IPS-15b (cell line): ENCODE measurements around the gene MS4A3.
"Not testable (repeated sequence)": the region's sequence is repeated elsewhere in the genome, so short reads cannot be mapped to it uniquely, and the experiment has no call there.

ENCODE experiments used
- H3K27me3 ChIP-seq: one replicate; pipeline ENCODE4 v1.6.1; 2013; ENCODE audit warnings: low read length; ENCODE audit not compliant: control insufficient read depth, insufficient read depth
- H3K36me3 ChIP-seq: one replicate; pipeline ENCODE4 v1.6.1; 2013; ENCODE audit warnings: low read length; ENCODE audit not compliant: control insufficient read depth, insufficient read depth
- H3K4me1 ChIP-seq: one replicate; pipeline ENCODE4 v1.6.1; 2013; ENCODE audit warnings: mild to moderate bottlenecking, low read length; ENCODE audit not compliant: control insufficient read depth, insufficient read depth
- H3K4me3 ChIP-seq: one replicate; pipeline ENCODE4 v1.5.1; 2013; ENCODE audit warnings: low read depth, low read length
- H3K9ac ChIP-seq: one replicate; pipeline ENCODE4 v1.6.1; 2013; ENCODE audit warnings: low read depth, mild to moderate bottlenecking, low read length
- H3K9me3 ChIP-seq: one replicate; pipeline ENCODE4 v1.6.1; 2013; ENCODE audit warnings: mild to moderate bottlenecking, low read length; ENCODE audit not compliant: control insufficient read depth, insufficient read depth

Gene MS4A3, protein sequence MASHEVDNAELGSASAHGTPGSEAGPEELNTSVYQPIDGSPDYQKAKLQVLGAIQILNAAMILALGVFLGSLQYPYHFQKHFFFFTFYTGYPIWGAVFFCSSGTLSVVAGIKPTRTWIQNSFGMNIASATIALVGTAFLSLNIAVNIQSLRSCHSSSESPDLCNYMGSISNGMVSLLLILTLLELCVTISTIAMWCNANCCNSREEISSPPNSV

GRCh38 chr11:60056349-60056969 lies at the start of gene MS4A3:
MS4A3 (plus strand) TSS chr11:60056665; CDS start chr11:60061161, 4,496 bp downstream.
- H3K27me3 ChIP-seq = no peaks in the 10 kb centered on the region
- no peaks in the 10 kb centered on the region for H3K36me3 ChIP-seq
- no peaks in the 10 kb centered on the region for H3K9me3 ChIP-seq
- no peaks in the 10 kb centered on the region for H3K4me1 ChIP-seq
- H3K9ac ChIP-seq = no peak within 1 kb of the TSS
- no peak within 1 kb of the TSS for H3K4me3 ChIP-seq

DNA sequence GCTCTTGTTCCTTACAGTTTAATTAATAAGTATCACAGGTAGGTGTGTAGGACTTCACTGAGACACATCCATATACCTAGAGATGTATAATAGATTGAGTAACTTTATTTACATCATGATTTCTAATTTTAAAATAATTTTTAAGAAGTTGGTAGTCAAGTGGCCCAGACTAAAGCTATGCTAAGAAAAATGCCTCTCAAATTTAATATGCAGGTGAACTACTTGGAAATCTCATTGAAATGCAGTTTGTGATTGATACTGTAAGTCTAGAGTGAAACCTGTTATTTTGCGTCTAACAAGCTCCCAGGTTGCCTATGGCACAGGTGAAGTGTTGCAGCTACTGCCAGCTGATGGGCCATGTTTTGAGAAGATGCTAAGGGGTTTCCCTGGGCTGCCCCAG lies 39.6 kb upstream of the MS4A3 start, which contains the start of gene OOSP4B:
OOSP4B (plus strand) TSS at position 301 of the 400 bp plus-strand sequence.
- Histone ChIP-seq H3K9me3 (no peaks in the 10 kb centered on the region), H3K4me1 (peaks cover 11% of the 10 kb centered on the region), H3K9ac (no peak within 1 kb of the TSS), H3K27me3 (no peaks in the 10 kb centered on the region), H3K4me3 (no peak within 1 kb of the TSS), H3K36me3 (no peaks in the 10 kb centered on the region)

DNA sequence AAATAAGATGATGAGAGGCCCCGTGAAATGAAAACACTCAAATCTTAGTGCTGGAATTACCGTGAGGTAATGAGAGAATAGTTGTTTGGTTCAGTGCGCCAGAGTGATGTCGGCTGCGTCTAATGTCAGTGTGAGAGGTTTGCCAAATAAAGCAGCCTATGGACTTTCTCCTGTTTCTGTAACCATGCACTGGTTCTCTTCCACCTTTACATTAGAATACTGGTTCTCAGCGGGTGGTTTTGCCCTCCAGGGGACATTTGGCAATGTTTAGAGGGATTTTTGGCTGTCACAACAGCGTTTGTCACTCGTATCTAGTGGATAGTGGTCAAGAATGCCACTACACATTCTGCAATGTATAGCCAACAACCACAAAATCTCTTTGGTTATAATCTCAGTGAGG lies 38.4 kb upstream of the MS4A3 start:
- Histone ChIP-seq H3K9ac (no peak overlapping the region), H3K27me3 (no peaks in the 10 kb centered on the region), H3K9me3 (no peaks in the 10 kb centered on the region), H3K36me3 (no peaks in the 10 kb centered on the region), H3K4me1 (peaks cover 11% of the 10 kb centered on the region), H3K4me3 (no peak overlapping the region)

- not testable (repeated sequence) for H3K9ac ChIP-seq, H3K4me3 ChIP-seq
These were observed 36.1 kb upstream of the MS4A3 start for GRCh38 chr11:60020376-60020775.

GRCh38 chr11:60029015-60029632 lies 27.3 kb upstream of the MS4A3 start:
- H3K4me3 ChIP-seq = no peak overlapping the region
- H3K9me3 ChIP-seq = no peaks in the 10 kb centered on the region
- H3K4me1 ChIP-seq = no peaks in the 10 kb centered on the region
- H3K27me3 ChIP-seq = no peaks in the 10 kb centered on the region
- no peak overlapping the region for H3K9ac ChIP-seq
- no peaks in the 10 kb centered on the region for H3K36me3 ChIP-seq

More at GRCh38 chr11:60020376-60020775, 36.1 kb upstream of the MS4A3 start:
- peaks cover 11% of the 10 kb centered on the region for H3K4me1 ChIP-seq
- H3K9me3 ChIP-seq, H3K36me3 ChIP-seq, H3K27me3 ChIP-seq: not testable (repeated sequence)

- no peak within 1 kb of the TSS for H3K4me3 ChIP-seq
- no peak within 1 kb of the TSS for H3K9ac ChIP-seq
- no peaks in the 10 kb centered on the region for H3K27me3 ChIP-seq
- H3K9me3 ChIP-seq = no peaks in the 10 kb centered on the region
- no peaks in the 10 kb centered on the region for H3K36me3 ChIP-seq
- H3K4me1 ChIP-seq = peaks cover 10% of the 10 kb centered on the region
These were observed 16.4 kb upstream of the MS4A3 start, which contains the start of gene OOSP2 for GRCh38 chr11:60040109-60040508. OOSP2 (plus strand) TSS chr11:60040409; CDS start chr11:60040460, 51 bp downstream.

DNA sequence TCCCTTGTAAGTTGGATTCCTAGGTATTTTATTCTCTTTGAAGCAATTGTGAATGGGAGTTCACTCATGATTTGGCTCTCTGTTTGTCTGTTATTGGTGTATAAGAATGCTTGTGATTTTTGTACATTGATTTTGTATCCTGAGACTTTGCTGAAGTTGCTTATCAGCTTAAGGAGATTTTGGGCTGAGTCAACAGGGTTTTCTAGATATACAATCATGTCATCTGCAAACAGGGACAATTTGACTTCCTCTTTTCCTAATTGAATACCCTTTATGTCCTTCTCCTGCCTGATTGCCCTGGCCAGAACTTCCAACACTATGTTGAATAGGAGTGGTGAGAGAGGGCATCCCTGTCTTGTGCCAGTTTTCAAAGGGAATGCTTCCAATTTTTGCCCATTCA lies 6.0 kb upstream of the MS4A3 start:
- H3K9me3 ChIP-seq, H3K4me1 ChIP-seq: not testable (repeated sequence)

GRCh38 chr11:60050839-60051238 lies 5.6 kb upstream of the MS4A3 start:
- H3K27me3 ChIP-seq, H3K9me3 ChIP-seq, H3K36me3 ChIP-seq, H3K4me3 ChIP-seq, H3K4me1 ChIP-seq, H3K9ac ChIP-seq: not testable (repeated sequence)

More for the DNA sequence above, 6.0 kb upstream of the MS4A3 start:
- not testable (repeated sequence) for H3K27me3 ChIP-seq, H3K36me3 ChIP-seq, H3K9ac ChIP-seq, H3K4me3 ChIP-seq

- Histone ChIP-seq H3K36me3 (no peaks in the 10 kb centered on the region), H3K4me1 (no peaks in the 10 kb centered on the region), H3K4me3 (no peak overlapping the region), H3K27me3 (no peaks in the 10 kb centered on the region), H3K9ac (no peak overlapping the region), H3K9me3 (no peaks in the 10 kb centered on the region)
These were observed 2.6 kb downstream of the MS4A3 start for GRCh38 chr11:60059052-60059451.

DNA sequence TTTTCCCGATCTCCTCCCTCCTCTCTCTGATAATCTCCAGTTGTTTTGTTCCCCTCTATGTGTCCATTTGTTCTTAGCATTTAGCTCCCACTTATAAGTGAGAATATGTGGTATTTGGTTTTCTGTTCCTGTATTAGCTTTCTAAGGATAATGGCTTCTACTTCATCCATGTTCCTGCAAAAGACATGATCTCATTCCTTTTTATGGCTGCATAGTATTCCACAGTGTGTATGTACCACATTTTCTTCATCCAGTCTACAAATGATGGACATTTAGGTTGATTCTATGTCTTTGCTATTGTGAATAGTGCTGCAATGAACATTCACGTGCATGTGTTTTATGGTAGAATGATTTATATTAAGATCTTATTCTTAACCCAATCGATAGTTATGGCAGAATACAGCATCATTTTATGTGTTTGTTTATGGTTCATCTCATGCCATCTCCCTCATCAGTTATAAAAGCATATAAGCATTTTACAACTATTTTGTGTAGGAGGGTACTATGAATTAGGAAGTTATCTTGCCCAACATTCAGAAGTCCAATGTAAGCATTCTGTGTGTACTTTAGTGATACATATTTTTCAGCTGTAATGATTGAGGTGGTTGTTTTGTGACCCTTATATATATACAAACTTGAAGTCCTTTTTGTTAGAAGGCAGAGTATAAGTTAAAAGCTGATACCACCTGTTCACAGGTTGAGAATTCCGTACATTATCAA lies 3.2 kb downstream of the MS4A3 start:
- H3K9ac ChIP-seq = no peak overlapping the region
- H3K27me3 ChIP-seq = no peaks in the 10 kb centered on the region
- H3K36me3 ChIP-seq = no peaks in the 10 kb centered on the region
- H3K4me3 ChIP-seq = no peak overlapping the region
- H3K9me3 ChIP-seq = no peaks in the 10 kb centered on the region
- H3K4me1 ChIP-seq = no peaks in the 10 kb centered on the region

DNA sequence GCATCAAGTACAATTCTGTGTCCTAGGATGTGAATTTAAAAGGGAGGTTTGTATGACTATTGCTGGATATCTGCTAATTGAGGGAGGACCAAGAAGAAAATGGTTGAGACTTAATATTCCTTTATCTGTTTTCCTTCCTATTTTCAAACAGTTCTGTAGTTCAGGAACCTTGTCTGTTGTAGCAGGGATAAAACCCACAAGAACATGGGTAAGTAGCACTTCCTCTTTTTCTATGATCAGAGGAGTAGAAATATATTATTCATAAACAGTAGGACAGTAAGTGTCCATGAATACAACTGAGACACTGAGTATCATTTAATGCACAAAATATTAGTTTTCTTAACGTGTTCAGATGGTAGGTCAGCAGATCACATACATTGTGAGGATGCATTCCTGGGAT lies 7.6 kb downstream of the MS4A3 start:
- Histone ChIP-seq H3K36me3 (no peaks in the 10 kb centered on the region), H3K27me3 (no peaks in the 10 kb centered on the region), H3K9me3 (no peaks in the 10 kb centered on the region), H3K4me1 (no peaks in the 10 kb centered on the region), H3K9ac (no peak overlapping the region), H3K4me3 (no peak overlapping the region)
